PC-3 (cell line): ENCODE data around the gene PTGES3.

Experiments used
- CTCF ChIP-seq: fragments of 300-600 bp; sonication (generic); conservative IDR thresholded peaks from 2 replicates; pipeline ENCODE4 v1.5.1; 2017; ENCODE audit warnings: antibody characterized with exemption, low read depth, mild to moderate bottlenecking, low read length
- EZH2phosphoT487 ChIP-seq: fragments of 300-600 bp; sonication (generic); IDR thresholded peaks from 2 replicates; pipeline ENCODE4 v1.6.1; 2018; ENCODE audit warnings: mild to moderate bottlenecking, antibody characterized with exemption, low read length, borderline replicate concordance

- TF ChIP-seq CTCF, result no peak
- no peak for TF ChIP-seq EZH2phosphoT487
Measured at GRCh38 chr12:56684745-56685359, 3.2 kb downstream of the PTGES3 start.
